ENCODE measurements around the gene SNAPC5. TPM values are rescaled to one million over a fixed set of nuclear protein-coding genes. Genes with fewer than 3 reads are reported as not detected.
"Not testable (repeated sequence)": the region's sequence is repeated elsewhere in the genome, so short reads cannot be mapped to it uniquely, and the experiment has no call there.

Gene SNAPC5
- 10 to 100 TPM; 42.9 to 46.1 (median 45.3) TPM for polyA plus RNA-seq (ENCODE audit: insufficient read length in 3 of 3)

- peak; percentile 81 to 90 (median 82) for DNase-seq (ENCODE audit: low read depth in 3 of 3, low spot score in 2 of 3)
Observed at GRCh38 chr15:66497502-66498455, at the start of gene SNAPC5. Gene SNAPC5 (minus strand): TSS chr15:66497762. CDS start chr15:66497731, 31 bp downstream.

GRCh38 chr15:66545255-66545654, 47.7 kb upstream of the SNAPC5 start:
- no peak for DNase-seq (ENCODE audit: low read depth in 3 of 3, low spot score in 2 of 3)

GRCh38 chr15:66542896-66543295, 45.3 kb upstream of the SNAPC5 start:
- no peak for DNase-seq (ENCODE audit: low read depth in 3 of 3, low spot score in 2 of 3)

- DNase-seq (ENCODE audit: low read depth in 3 of 3, low spot score in 2 of 3) = no peak
Observed at GRCh38 chr15:66535056-66535455, 37.5 kb upstream of the SNAPC5 start.

- no peak for DNase-seq (ENCODE audit: low read depth in 3 of 3, low spot score in 2 of 3)
Observed at GRCh38 chr15:66524838-66525237, 27.3 kb upstream of the SNAPC5 start.

- DNase-seq (ENCODE audit: low read depth in 3 of 3, low spot score in 2 of 3) = no peak
Observed at GRCh38 chr15:66523926-66524325, 26.4 kb upstream of the SNAPC5 start.

GRCh38 chr15:66515901-66516322, 18.4 kb upstream of the SNAPC5 start:
- no peak for DNase-seq (ENCODE audit: low read depth in 3 of 3, low spot score in 2 of 3)

GRCh38 chr15:66514586-66514985, 17.0 kb upstream of the SNAPC5 start:
- no peak for DNase-seq (ENCODE audit: low read depth in 3 of 3, low spot score in 2 of 3)

GRCh38 chr15:66508293-66508883, 10.8 kb upstream of the SNAPC5 start:
- no peak for DNase-seq (ENCODE audit: low read depth in 3 of 3, low spot score in 2 of 3)

- DNase-seq (ENCODE audit: low read depth in 3 of 3, low spot score in 2 of 3) = no peak
Observed at GRCh38 chr15:66505818-66506217, 8.3 kb upstream of the SNAPC5 start.

GRCh38 chr15:66505430-66505811, 7.9 kb upstream of the SNAPC5 start:
- peak in 1 of 3 donors; percentile 36 for DNase-seq (ENCODE audit: low read depth in 3 of 3, low spot score in 2 of 3)

GRCh38 chr15:66504563-66505429, 7.2 kb upstream of the SNAPC5 start, which contains the start of the genes RPL4 and ZWILCH:
Gene RPL4 (minus strand): TSS chr15:66504855. CDS start chr15:66504790, 65 bp downstream.
Gene ZWILCH (plus strand): TSS chr15:66505326. CDS start chr15:66505339, 13 bp downstream.
- peak; percentile 80 to 95 (median 82) for DNase-seq (ENCODE audit: low read depth in 3 of 3, low spot score in 2 of 3)

- DNase-seq (ENCODE audit: low read depth in 3 of 3, low spot score in 2 of 3) = no peak
Observed at GRCh38 chr15:66503780-66504562, 6.4 kb upstream of the SNAPC5 start.

GRCh38 chr15:66503041-66503648, 5.6 kb upstream of the SNAPC5 start:
- not testable (repeated sequence) for DNase-seq (ENCODE audit: low read depth in 3 of 3, low spot score in 2 of 3)

GRCh38 chr15:66502491-66502890, 4.9 kb upstream of the SNAPC5 start:
- DNase-seq (ENCODE audit: low read depth in 3 of 3, low spot score in 2 of 3) = no peak

GRCh38 chr15:66500346-66500745, 2.8 kb upstream of the SNAPC5 start:
- DNase-seq (ENCODE audit: low read depth in 3 of 3, low spot score in 2 of 3) = not testable (repeated sequence)

GRCh38 chr15:66498501-66499386, 1.2 kb upstream of the SNAPC5 start:
- no peak for DNase-seq (ENCODE audit: low read depth in 3 of 3, low spot score in 2 of 3)

- no peak for DNase-seq (ENCODE audit: low read depth in 3 of 3, low spot score in 2 of 3)
Observed at GRCh38 chr15:66496951-66497501, 536 bp downstream of the SNAPC5 start.
